Lower lobe of right lung (tissue), 2 donors: ENCODE data around the gene AIMP1. TPM values are rescaled to one million over a fixed set of nuclear protein-coding genes. Genes with fewer than 3 reads are reported as not detected.

Experiments used
- ATAC-seq, 2 donors: fragments of 200-7000 bp; cut with Tn5 transposase; one replicate each; pipeline ENCODE4 v1.9.1; 2020 to 2022; ENCODE audit warnings: mild to moderate bottlenecking in 2 of 2, moderate library complexity in 2 of 2
- DNase-seq: peaks from one replicate; pipeline ENCODE4 v3.0.0-alpha.2; 2020
- H3K27ac ChIP-seq: fragments of 200-600 bp; one replicate; pipeline ENCODE4 v1.8.0; 2022
- H3K27me3 ChIP-seq: fragments of 200-600 bp; one replicate; pipeline ENCODE4 v1.8.0; 2022; ENCODE audit warnings: low read depth
- H3K36me3 ChIP-seq: fragments of 200-600 bp; one replicate; pipeline ENCODE4 v1.8.0; 2022; ENCODE audit warnings: mild to moderate bottlenecking
- H3K4me1 ChIP-seq: fragments of 200-600 bp; one replicate; pipeline ENCODE4 v1.8.0; 2022
- H3K4me3 ChIP-seq: fragments of 200-600 bp; one replicate; pipeline ENCODE4 v1.8.0; 2022; ENCODE audit warnings: mild to moderate bottlenecking
- H3K9me3 ChIP-seq: fragments of 200-600 bp; one replicate; pipeline ENCODE4 v1.8.0; 2022
- intact Hi-C: fragments of 100-400 bp; cut with DNase I; formaldehyde crosslinking; loops from one replicate; pipeline ENCODE4 v1.11.0; 2022
- total RNA-seq: library from RNA; stranded (reverse); fragmentation: NEBNext Ultra II Directional; extraction: Animal tissue kit (Norgen Biotek cat#: 25700); gene quantifications from one replicate; pipeline ENCODE4 v1.2.1, GENCODE V29; 2021
- TF ChIP-seq, protein P1 (sequence below): fragments of 200-600 bp; IDR thresholded peaks from one replicate; pipeline ENCODE4 v1.8.0; 2022; ENCODE audit warnings: antibody characterized with exemption, mild to moderate bottlenecking
- donor health status: DM: no; HTN: yes; CAD: no; lungs with severe emphysema.

Gene AIMP1
- total RNA-seq, 1 donor from 2014 or later: 40.7 TPM

DNA sequence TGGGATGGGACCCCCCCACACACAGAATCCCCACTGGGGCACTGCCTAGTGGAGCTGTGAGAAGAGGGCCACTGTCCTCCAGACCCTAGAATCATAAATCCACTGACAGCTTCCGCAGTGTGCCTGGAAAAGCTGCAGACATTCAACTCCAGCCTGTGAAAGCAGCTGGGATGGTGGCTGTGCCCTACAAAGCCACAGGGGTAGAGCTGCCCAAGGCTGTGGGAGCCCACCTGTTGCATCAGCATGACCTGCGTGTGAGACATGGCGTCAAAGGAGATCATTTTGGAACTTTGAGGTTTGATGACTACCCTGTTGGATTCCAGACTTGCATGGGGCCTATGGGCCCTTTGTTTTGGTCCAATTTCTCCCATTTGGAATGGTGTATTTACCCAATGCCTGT, 22.3 kb downstream of the AIMP1 start:
- ATAC-seq: no peak
- TF ChIP-seq, protein P1, sequence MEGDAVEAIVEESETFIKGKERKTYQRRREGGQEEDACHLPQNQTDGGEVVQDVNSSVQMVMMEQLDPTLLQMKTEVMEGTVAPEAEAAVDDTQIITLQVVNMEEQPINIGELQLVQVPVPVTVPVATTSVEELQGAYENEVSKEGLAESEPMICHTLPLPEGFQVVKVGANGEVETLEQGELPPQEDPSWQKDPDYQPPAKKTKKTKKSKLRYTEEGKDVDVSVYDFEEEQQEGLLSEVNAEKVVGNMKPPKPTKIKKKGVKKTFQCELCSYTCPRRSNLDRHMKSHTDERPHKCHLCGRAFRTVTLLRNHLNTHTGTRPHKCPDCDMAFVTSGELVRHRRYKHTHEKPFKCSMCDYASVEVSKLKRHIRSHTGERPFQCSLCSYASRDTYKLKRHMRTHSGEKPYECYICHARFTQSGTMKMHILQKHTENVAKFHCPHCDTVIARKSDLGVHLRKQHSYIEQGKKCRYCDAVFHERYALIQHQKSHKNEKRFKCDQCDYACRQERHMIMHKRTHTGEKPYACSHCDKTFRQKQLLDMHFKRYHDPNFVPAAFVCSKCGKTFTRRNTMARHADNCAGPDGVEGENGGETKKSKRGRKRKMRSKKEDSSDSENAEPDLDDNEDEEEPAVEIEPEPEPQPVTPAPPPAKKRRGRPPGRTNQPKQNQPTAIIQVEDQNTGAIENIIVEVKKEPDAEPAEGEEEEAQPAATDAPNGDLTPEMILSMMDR: no peak
- no peak for DNase-seq
- intact Hi-C loops: no loop called here
- Histone ChIP-seq H3K4me1 (no peaks in the 10 kb centered on the region), H3K27ac (no peak overlapping the region), H3K4me3 (no peak overlapping the region), H3K27me3 (no peaks in the 10 kb centered on the region), H3K36me3 (peaks cover 65% of the 10 kb centered on the region), H3K9me3 (peaks cover 9% of the 10 kb centered on the region)

DNA sequence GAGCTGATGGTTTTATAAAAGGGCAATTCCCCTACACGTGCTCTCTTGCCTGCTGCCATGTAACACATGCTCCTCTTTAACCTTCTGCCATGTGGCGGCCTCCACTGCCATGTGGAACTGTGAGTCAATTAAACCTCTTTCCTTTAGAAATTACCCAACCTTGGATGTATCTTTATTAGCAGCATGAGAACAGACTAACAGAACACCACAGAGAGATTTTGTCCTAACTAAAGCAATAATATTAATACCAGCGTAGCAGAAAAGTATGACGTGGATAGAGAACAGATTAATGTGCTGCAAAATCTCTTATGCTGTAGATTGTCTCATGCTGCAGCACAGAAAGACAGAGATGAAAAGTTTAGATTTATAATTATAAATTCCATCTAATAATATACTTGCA, 23.1 kb downstream of the AIMP1 start:
- intact Hi-C loops: no loop called here
- Histone ChIP-seq H3K27me3 (no peaks in the 10 kb centered on the region), H3K4me3 (no peak overlapping the region), H3K4me1 (no peaks in the 10 kb centered on the region), H3K9me3 (peaks cover 9% of the 10 kb centered on the region), H3K27ac (no peak overlapping the region), H3K36me3 (peaks cover 57% of the 10 kb centered on the region)
- ATAC-seq (no peak), DNase-seq (no peak)
- TF ChIP-seq, protein P1: no peak

DNA sequence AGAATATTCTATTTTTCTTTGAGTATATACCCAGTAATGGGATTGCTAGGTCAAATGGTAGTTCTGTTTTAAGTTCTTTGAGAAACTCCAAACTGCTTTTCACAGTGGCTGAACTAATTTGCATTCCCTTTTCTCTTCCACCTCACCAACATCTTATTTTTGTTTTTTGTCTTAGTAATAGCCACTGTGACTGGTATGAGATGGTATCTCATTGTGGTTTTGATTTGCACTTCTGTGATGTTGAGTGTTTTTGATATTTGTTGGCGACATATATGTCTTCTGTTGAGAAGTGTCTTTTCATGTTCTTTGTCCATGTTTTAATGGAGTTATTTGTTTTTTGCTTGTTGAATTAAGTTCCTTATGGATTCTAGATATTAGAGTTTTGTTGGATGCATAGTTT, 24.4 kb downstream of the AIMP1 start:
- Histone ChIP-seq H3K27ac (no peak overlapping the region), H3K9me3 (peaks cover 9% of the 10 kb centered on the region), H3K4me3 (no peak overlapping the region), H3K36me3 (peaks cover 44% of the 10 kb centered on the region), H3K27me3 (no peaks in the 10 kb centered on the region), H3K4me1 (no peaks in the 10 kb centered on the region)
- TF ChIP-seq, protein P1: no peak
- ATAC-seq: no peak
- no peak for DNase-seq
- intact Hi-C loops: no loop called here

DNA sequence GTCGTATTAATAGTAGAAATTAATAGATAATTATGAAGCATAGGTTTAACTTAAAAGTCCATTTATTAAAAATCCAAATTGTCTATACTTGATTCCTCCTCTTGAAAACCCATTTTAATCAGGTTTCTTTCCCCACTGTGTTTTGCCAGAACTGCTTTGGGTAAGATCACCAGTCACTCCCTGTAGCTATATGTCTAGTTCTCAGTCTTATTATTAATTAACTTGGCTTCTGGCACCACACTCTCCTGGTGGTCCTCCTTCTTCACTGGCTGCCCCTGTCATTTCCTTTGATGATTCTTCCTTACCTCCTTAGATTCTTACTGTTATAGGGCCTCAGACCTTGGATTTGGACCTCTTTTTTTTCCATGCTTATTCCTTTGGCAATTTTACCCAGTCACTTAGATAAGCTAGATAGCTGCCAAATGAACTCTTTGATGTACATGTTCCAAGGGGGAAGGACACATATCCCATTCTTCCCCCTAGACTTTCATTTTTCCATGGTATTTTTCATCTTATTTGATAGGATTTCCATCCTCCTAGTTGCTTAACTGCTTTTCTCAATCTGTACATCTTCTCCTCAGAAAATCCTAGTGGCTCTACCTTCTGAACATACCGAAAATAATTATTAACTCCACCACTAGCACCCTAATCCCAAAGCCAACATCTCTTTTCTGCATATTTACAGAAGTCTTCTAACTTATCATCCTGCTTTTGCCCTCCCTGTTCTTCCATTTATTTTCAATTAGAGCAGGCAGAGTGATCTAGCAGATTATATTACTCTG, 27.7 kb downstream of the AIMP1 start:
- Histone ChIP-seq H3K27me3 (no peaks in the 10 kb centered on the region), H3K4me1 (no peaks in the 10 kb centered on the region), H3K27ac (no peak overlapping the region), H3K9me3 (no peaks in the 10 kb centered on the region), H3K4me3 (no peak overlapping the region), H3K36me3 (peaks cover 34% of the 10 kb centered on the region)
- DNase-seq (no peak), ATAC-seq (no peak)
- TF ChIP-seq, protein P1: no peak
- intact Hi-C loops: no loop called here

DNA sequence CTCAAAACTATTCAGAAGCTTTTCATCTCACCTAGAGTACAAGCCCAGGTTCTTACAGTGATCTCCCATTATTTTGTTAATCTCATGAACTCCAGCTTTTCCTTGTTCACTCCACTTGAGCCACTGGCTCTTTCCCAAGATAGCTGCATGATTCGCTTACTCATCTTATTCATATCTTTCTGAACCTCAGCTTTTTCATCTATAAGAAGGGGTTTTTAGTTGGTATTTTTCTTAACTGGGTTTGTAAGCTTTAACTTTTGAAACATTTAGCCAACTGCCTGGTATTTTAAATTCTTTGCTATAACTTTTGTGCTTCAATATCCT, 28.3 kb downstream of the AIMP1 start:
- Histone ChIP-seq H3K9me3 (no peaks in the 10 kb centered on the region), H3K27me3 (no peaks in the 10 kb centered on the region), H3K27ac (no peak overlapping the region), H3K4me1 (no peaks in the 10 kb centered on the region), H3K4me3 (no peak overlapping the region), H3K36me3 (peaks cover 34% of the 10 kb centered on the region)
- DNase-seq (no peak), ATAC-seq (no peak)
- TF ChIP-seq, protein P1: no peak
- intact Hi-C loops: no loop called here
